Measurements from ENCODE around the gene NUTF2. TPM values are rescaled to one million over a fixed set of nuclear protein-coding genes. Genes with fewer than 3 reads are reported as not detected.

Gene NUTF2
- total and polyA plus RNA-seq, 2 of the 8 experiments (the other 6 are each of a cell fraction or from before 2014, with no cell fraction given) = 219 to 377 TPM

DNA sequence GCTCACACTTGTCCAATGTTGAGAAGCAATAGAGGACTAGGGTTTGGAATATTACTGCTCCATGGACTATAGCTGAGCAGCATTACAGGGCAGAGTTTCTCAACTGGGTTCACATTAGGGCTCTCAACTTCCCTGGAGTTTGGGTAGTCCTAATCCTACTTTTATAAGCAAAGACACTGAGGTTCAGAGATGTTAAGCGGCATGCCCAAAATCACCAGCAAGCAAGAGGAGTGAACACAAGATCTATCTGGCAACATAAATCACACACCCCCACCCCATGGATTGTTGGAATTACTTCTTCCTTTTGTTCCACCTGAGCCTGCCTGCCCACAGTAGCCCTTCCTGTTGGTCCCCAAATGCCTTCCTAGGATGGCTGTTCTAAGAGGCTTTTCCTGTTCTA lies 34.8 kb upstream of the NUTF2 start:
- Histone ChIP-seq H4K5ac (ENCODE audit: insufficient read length, low read depth, low read length) (no peak overlapping the region), H3K4ac (replicated peaks; ENCODE audit: insufficient read length, low read depth, low read length) (no peak overlapping the region), H2BK20ac (ENCODE audit: low read length) (no peak overlapping the region), H3K4me1 (replicated peaks in 1 of 4; ENCODE audit: control insufficient read depth in 3 of 4, insufficient read depth in 4 of 4, low read length in 3 of 4) (peaks cover 0 to 2% (median 0%) of the 10 kb centered on the region in 4 experiments; a peak in 1 of 7 replicates), H3K9ac (replicated peaks in 1 of 4; ENCODE audit: extremely low read depth in 1 of 4, low read depth in 3 of 4, low read length in 3 of 4) (no peak overlapping the region), H3K4me3 (ENCODE audit: extremely low read depth in 1 of 4, insufficient read depth in 2 of 4, low read depth in 3 of 4, low read length in 4 of 4) (no peak overlapping the region), H3K18ac (ENCODE audit: extremely low read depth, low read length) (no peak overlapping the region), H4K20me1 (replicated peaks in 1 of 2; ENCODE audit: control insufficient read depth in 1 of 2, insufficient read depth in 2 of 2, low read length in 2 of 2) (no peaks in the 10 kb centered on the region), H3K14ac (ENCODE audit: insufficient read length) (no peak overlapping the region), H2AK5ac (ENCODE audit: low read depth, low read length) (no peak overlapping the region), H2BK15ac (ENCODE audit: low read length) (no peak overlapping the region), H2BK12ac (ENCODE audit: low read depth, low read length) (no peak overlapping the region), H2BK120ac (replicated peaks; ENCODE audit: low read depth, low read length) (no peak overlapping the region), H2AFZ (ENCODE audit: low read length) (no peak overlapping the region), H3K9me3 (ENCODE audit: insufficient read depth in 2 of 2, low read depth in 1 of 2, low read length in 1 of 2) (no peaks in the 10 kb centered on the region), H4K8ac (ENCODE audit: extremely low read depth, insufficient read depth, low read length) (no peak overlapping the region), H3K36me3 (ENCODE audit: control insufficient read depth in 2 of 4, insufficient read depth in 4 of 4, low read length in 3 of 4) (no peaks in the 10 kb centered on the region), H3K79me2 (ENCODE audit: control insufficient read depth in 1 of 2, insufficient read depth in 2 of 2, low read length in 2 of 2) (no peaks in the 10 kb centered on the region), H3K56ac (replicated peaks; ENCODE audit: insufficient read length, low read depth, low read length) (no peak overlapping the region), H4K91ac (replicated peaks; ENCODE audit: insufficient read length, low read length) (no peak overlapping the region), H3K23ac (ENCODE audit: insufficient read length) (no peak overlapping the region), H3K23me2 (ENCODE audit: low read depth, low read length) (peaks cover 3% of the 10 kb centered on the region), H2BK5ac (ENCODE audit: low read depth, low read length) (no peak overlapping the region), H3K27me3 (replicated peaks in 1 of 4; ENCODE audit: control insufficient read depth in 3 of 4, extremely low read depth in 1 of 4, insufficient read depth in 3 of 4, low read length in 3 of 4) (no peaks in the 10 kb centered on the region; a peak in 1 of 7 replicates), H3K79me1 (ENCODE audit: low read depth, low read length) (no peaks in the 10 kb centered on the region), H3K27ac (ENCODE audit: low read depth, low read length) (no peak overlapping the region), H3K4me2 (ENCODE audit: insufficient read depth in 1 of 2, low read depth in 2 of 2, low read length in 2 of 2) (no peak overlapping the region)
- ChIA-PET CTCF (ENCODE audit: partially characterized antibody) (interaction anchor here (1.4 to 6.3 kb wide), 3 partner anchors 17 to 144 kb away, joined by 6 to 100 read pairs (median 7); no protein-coding TSS in a partner anchor), POLR2A (ENCODE audit: partially characterized antibody) (no interaction called here)
- 94% methylated on average over 1 of the region's 1 CpG; no CpG with 5 or more reads in 1 of the 2 experiments for WGBS, 2 experiments (ENCODE audit: extremely low coverage in 1 of 2, insufficient coverage in 1 of 2, insufficient read length in 1 of 2, insufficient replicate concordance in 2 of 2, low coverage in 1 of 2, low lambda C conversion rate in 2 of 2, missing lambda C conversion rate in 1 of 2)
- DNase-seq (ENCODE audit: low read depth in 1 of 2, low spot score in 2 of 2) (no peak), FAIRE-seq (no peak)
- TF ChIP-seq RBBP5 (IDR thresholded peaks at IDR 0.05; ENCODE audit: borderline replicate concordance, low read depth, low read length) (no peak), SP1 (IDR thresholded peaks at IDR 0.05; ENCODE audit: low read depth, low read length) (no peak), CHD1 (IDR thresholded peaks at IDR 0.05; ENCODE audit: low read depth, low read length) (no peak), ZNF274 (IDR thresholded peaks at IDR 0.05; ENCODE audit: borderline replicate concordance, extremely low read depth, low read length) (no peak)
